GM18499 (cell line): ENCODE results near the gene LRP3.

Experiments used
- ATAC-seq: cut with Tn5 transposase; IDR thresholded peaks from one replicate; pipeline ENCODE4 v1.9.1; 2021; ENCODE audit warnings: moderate number of reproducible peaks; ENCODE audit not compliant: insufficient read depth, unreplicated experiment

Gene LRP3

DNA sequence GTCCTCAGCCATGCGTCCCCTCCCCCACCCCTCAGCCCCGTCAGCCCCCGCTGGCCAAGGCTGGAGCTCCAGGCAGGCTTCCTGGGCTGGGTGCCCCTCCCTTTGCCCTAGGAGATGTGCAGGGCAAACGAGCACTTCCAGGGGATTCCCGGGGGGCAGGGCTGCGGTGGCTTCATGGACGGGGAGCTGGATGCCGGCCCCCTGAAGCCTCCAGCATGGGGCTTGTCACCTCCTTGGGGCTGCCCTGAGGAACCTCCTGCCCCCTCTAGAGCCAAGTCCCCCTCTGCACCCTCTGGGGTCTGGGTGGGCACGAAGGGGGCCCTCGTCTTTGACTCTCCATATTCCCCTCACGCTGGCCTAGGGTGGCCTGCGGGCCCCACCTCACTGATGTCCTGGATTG lies 56.9 kb downstream of the LRP3 start:
- ATAC-seq: no peak

GRCh38 chr19:33251526-33252090 lies 57.5 kb downstream of the LRP3 start:
- no peak for ATAC-seq

- no peak for ATAC-seq
These were observed 58.4 kb downstream of the LRP3 start for GRCh38 chr19:33252418-33252962.

DNA sequence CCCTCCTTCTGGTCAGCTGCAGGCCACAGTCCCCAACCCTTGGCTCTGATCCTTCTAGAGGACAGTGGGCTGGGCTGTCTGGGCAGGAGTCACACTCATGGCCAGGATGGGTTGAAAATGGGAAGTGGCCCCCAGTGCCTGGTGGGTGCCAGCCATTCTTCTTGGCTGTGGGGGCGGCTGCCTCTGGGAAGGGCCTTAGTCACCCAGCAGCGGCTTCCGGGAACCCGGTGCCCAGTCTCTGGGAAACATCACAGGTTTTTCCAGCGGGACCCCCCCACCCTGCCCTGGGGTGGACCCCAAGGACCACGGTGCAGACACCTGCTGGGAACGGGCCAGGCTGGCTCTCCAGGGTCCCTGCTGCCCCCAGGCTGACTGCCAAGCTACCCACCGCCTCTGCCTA lies 58.8 kb downstream of the LRP3 start:
- no peak for ATAC-seq

DNA sequence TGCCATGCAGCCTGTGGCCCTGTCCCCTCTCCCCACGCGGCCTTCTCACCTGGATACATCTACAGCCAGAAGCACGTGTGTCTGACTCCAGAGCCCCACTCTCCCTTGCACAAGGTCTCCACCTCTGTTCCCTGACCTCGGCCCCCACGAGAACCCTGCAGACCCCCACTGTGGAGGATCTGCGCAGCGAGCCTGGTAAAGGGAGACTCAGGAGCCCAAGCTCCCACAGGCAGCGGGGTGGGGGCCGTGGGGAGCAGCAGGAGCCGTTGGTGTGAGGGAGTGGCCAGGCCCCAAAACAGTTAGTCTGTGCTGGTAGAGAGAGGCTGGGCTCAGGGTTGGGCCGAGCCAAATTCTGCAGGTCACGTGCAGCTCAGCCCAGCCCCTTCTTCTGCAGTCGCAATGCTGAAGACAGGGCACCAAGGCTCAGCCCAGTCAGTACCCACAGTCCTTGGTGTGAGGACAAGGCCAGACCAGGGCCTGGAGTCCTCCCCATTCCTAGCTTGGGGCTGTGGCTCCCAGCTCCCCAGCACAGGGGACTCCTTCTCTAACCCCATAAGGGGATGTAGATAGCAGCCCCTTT lies 60.2 kb downstream of the LRP3 start:
- no peak for ATAC-seq

GRCh38 chr19:33255781-33256180 lies 61.7 kb downstream of the LRP3 start:
- ATAC-seq: no peak

- no peak for ATAC-seq
These were observed 62.1 kb downstream of the LRP3 start for GRCh38 chr19:33256261-33256660.

DNA sequence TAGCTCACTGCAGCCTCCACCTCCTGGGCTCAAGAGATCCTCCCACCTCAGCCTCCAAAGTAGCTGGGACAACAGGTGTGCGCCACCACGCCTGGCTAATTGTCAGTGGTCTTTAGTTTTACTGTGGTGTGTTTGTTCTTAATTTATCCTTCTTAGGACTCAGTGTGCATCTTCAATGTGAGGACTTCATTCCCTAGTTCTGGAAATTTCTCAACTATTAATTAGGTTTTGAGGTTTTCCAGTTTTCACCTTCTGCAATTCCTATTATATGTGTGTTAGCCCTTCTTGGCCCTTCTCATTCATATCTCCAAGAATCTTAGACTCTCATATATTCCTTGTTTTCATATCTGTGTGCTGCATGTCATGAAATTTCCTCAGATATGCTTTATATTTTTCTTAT lies 63.7 kb downstream of the LRP3 start:
- no peak for ATAC-seq
